G401 (cell line): ENCODE measurements around the gene NMNAT2. TPM values are rescaled to one million over a fixed set of nuclear protein-coding genes. Genes with fewer than 3 reads are reported as not detected.

ENCODE experiments used
- DNase-seq: peaks from one replicate; pipeline ENCODE4 v3.0.0-alpha.2; 2015; ENCODE audit warnings: low spot score
- in situ Hi-C: cut with HindIII; loops from 2 replicates; pipeline ENCODE4 v1.10.0; 2016; ENCODE audit warnings: low sequenced_read_pairs, mixed read lengths
- total RNA-seq: library from RNA; depleted of rRNA; stranded (reverse); fragments of >200 nt; shearing (Covaris generic); gene quantifications from 2 replicates; pipeline ENCODE4 v1.2.3, GENCODE V29; 2014

The NMNAT2 gene
- total RNA-seq, 1 experiment from 2014 or later, result 0.27 TPM

- in situ Hi-C loops, result no loop called here
- DNase-seq, result peak; percentile 89
These were observed 90.5 kb downstream of the NMNAT2 start for GRCh38 chr1:183327434-183328290.

- in situ Hi-C loops, result no loop called here
- DNase-seq, result no peak
These were observed 94.1 kb downstream of the NMNAT2 start for GRCh38 chr1:183323849-183324683.

- no peak for DNase-seq
- in situ Hi-C loops, result no loop called here
These were observed 98.6 kb downstream of the NMNAT2 start for GRCh38 chr1:183319606-183320005.

- in situ Hi-C loops, result no loop called here
- DNase-seq, result no peak
These were observed 99.1 kb downstream of the NMNAT2 start for GRCh38 chr1:183319051-183319450.

- in situ Hi-C loops, result no loop called here
These were observed 99.7 kb downstream of the NMNAT2 start for GRCh38 chr1:183318433-183318832.

GRCh38 chr1:183315991-183316758 lies 102.0 kb downstream of the NMNAT2 start:
- in situ Hi-C loops, result no loop called here
- DNase-seq, result no peak

More at GRCh38 chr1:183318433-183318832, 99.7 kb downstream of the NMNAT2 start:
- DNase-seq, result peak; percentile 75

- no peak for DNase-seq
- in situ Hi-C loops, result no loop called here
These were observed 105.1 kb downstream of the NMNAT2 start for GRCh38 chr1:183313063-183313462.

- peak; percentile 76 for DNase-seq
- in situ Hi-C loops, result no loop called here
These were observed 107.3 kb downstream of the NMNAT2 start for GRCh38 chr1:183310753-183311479.

GRCh38 chr1:183308719-183309118 lies 109.5 kb downstream of the NMNAT2 start:
- in situ Hi-C loops, result no loop called here
- DNase-seq, result no peak

GRCh38 chr1:183306317-183307042 lies 111.7 kb downstream of the NMNAT2 start:
- DNase-seq, result no peak
- in situ Hi-C loops, result no loop called here

GRCh38 chr1:183304440-183305107 lies 113.6 kb downstream of the NMNAT2 start:
- peak; percentile 80 for DNase-seq
- in situ Hi-C loops, result no loop called here

- in situ Hi-C loops, result no loop called here
- no peak for DNase-seq
These were observed 114.3 kb downstream of the NMNAT2 start for GRCh38 chr1:183303901-183304300.

GRCh38 chr1:183303323-183303645 lies 114.9 kb downstream of the NMNAT2 start:
- DNase-seq, result no peak
- in situ Hi-C loops, result no loop called here

GRCh38 chr1:183302452-183303322 lies 115.5 kb downstream of the NMNAT2 start:
- DNase-seq, result no peak
- in situ Hi-C loops, result no loop called here

GRCh38 chr1:183301239-183301638 lies 116.9 kb downstream of the NMNAT2 start:
- in situ Hi-C loops, result no loop called here
- DNase-seq, result peak; percentile 61

- in situ Hi-C loops, result no loop called here
- DNase-seq, result no peak
These were observed 117.4 kb downstream of the NMNAT2 start for GRCh38 chr1:183300828-183301227.

GRCh38 chr1:183300395-183300794 lies 117.8 kb downstream of the NMNAT2 start:
- DNase-seq, result no peak
- in situ Hi-C loops, result no loop called here
